Measurements from ENCODE around the gene GALNT1. TPM values are rescaled to one million over a fixed set of nuclear protein-coding genes. Genes with fewer than 3 reads are reported as not detected.
"Not testable (repeated sequence)": the region's sequence is repeated elsewhere in the genome, so short reads cannot be mapped to it uniquely, and the experiment has no call there.

Gene GALNT1
- 68.8 and 73.2 TPM in 2 replicates for total RNA-seq (2014; rRNA removed; shearing (Covaris generic))
- polyA plus RNA-seq (2015; cell fraction: cytosol; rRNA removed), result 32.5 and 47.4 TPM in 2 replicates
- polyA plus RNA-seq (2015; cell fraction: nucleus; rRNA removed), result 11.1 and 25.1 TPM in 2 replicates

GRCh38 chr18:35581546-35581897 lies at the start of gene GALNT1:
GALNT1 (plus strand) TSS chr18:35581740; CDS start chr18:35654663, 72,923 bp downstream.
- in situ Hi-C loops (cut with HindIII; ENCODE audit: low pct_unique_long_range_greater_than_20kb, low sequenced_read_pairs), result no loop called here
- no peak for DNase-seq (ENCODE audit: low read depth, low spot score)

- no peak for DNase-seq (ENCODE audit: low read depth, low spot score)
- in situ Hi-C loops (cut with HindIII; ENCODE audit: low pct_unique_long_range_greater_than_20kb, low sequenced_read_pairs), result no loop called here
Observed at GRCh38 chr18:35533916-35534405, 47.6 kb upstream of the GALNT1 start.

GRCh38 chr18:35535297-35535696 lies 46.2 kb upstream of the GALNT1 start:
- no peak for DNase-seq (ENCODE audit: low read depth, low spot score)
- in situ Hi-C loops (cut with HindIII; ENCODE audit: low pct_unique_long_range_greater_than_20kb, low sequenced_read_pairs), result no loop called here

- in situ Hi-C loops (cut with HindIII; ENCODE audit: low pct_unique_long_range_greater_than_20kb, low sequenced_read_pairs), result no loop called here
- DNase-seq (ENCODE audit: low read depth, low spot score), result no peak
Observed at GRCh38 chr18:35542356-35542755, 39.2 kb upstream of the GALNT1 start.

- in situ Hi-C loops (cut with HindIII; ENCODE audit: low pct_unique_long_range_greater_than_20kb, low sequenced_read_pairs), result no loop called here
- DNase-seq (ENCODE audit: low read depth, low spot score), result no peak
Observed at GRCh38 chr18:35547008-35547605, 34.4 kb upstream of the GALNT1 start.

GRCh38 chr18:35549564-35549963 lies 32.0 kb upstream of the GALNT1 start:
- in situ Hi-C loops (cut with HindIII; ENCODE audit: low pct_unique_long_range_greater_than_20kb, low sequenced_read_pairs), result no loop called here
- no peak for DNase-seq (ENCODE audit: low read depth, low spot score)

- in situ Hi-C loops (cut with HindIII; ENCODE audit: low pct_unique_long_range_greater_than_20kb, low sequenced_read_pairs), result no loop called here
- no peak for DNase-seq (ENCODE audit: low read depth, low spot score)
Observed at GRCh38 chr18:35553300-35553699, 28.2 kb upstream of the GALNT1 start.

- DNase-seq (ENCODE audit: low read depth, low spot score); in situ Hi-C loops (cut with HindIII; ENCODE audit: low pct_unique_long_range_greater_than_20kb, low sequenced_read_pairs): not testable (repeated sequence)
Observed at GRCh38 chr18:35555538-35555937, 26.0 kb upstream of the GALNT1 start.

GRCh38 chr18:35559867-35560266 lies 21.7 kb upstream of the GALNT1 start:
- in situ Hi-C loops (cut with HindIII; ENCODE audit: low pct_unique_long_range_greater_than_20kb, low sequenced_read_pairs), result no loop called here
- no peak for DNase-seq (ENCODE audit: low read depth, low spot score)

- DNase-seq (ENCODE audit: low read depth, low spot score), result no peak
- in situ Hi-C loops (cut with HindIII; ENCODE audit: low pct_unique_long_range_greater_than_20kb, low sequenced_read_pairs), result no loop called here
Observed at GRCh38 chr18:35564795-35565453, 16.6 kb upstream of the GALNT1 start.

- in situ Hi-C loops (cut with HindIII; ENCODE audit: low pct_unique_long_range_greater_than_20kb, low sequenced_read_pairs), result no loop called here
- DNase-seq (ENCODE audit: low read depth, low spot score), result no peak
Observed at GRCh38 chr18:35566019-35566418, 15.5 kb upstream of the GALNT1 start.

GRCh38 chr18:35570182-35570581 lies 11.4 kb upstream of the GALNT1 start:
- in situ Hi-C loops (cut with HindIII; ENCODE audit: low pct_unique_long_range_greater_than_20kb, low sequenced_read_pairs), result no loop called here
- DNase-seq (ENCODE audit: low read depth, low spot score), result no peak

- in situ Hi-C loops (cut with HindIII; ENCODE audit: low pct_unique_long_range_greater_than_20kb, low sequenced_read_pairs), result no loop called here
Observed at GRCh38 chr18:35571138-35571537, 10.4 kb upstream of the GALNT1 start.

GRCh38 chr18:35572644-35573043 lies 8.9 kb upstream of the GALNT1 start:
- in situ Hi-C loops (cut with HindIII; ENCODE audit: low pct_unique_long_range_greater_than_20kb, low sequenced_read_pairs), result no loop called here
- DNase-seq (ENCODE audit: low read depth, low spot score), result peak; percentile 31

More at GRCh38 chr18:35571138-35571537, 10.4 kb upstream of the GALNT1 start:
- DNase-seq (ENCODE audit: low read depth, low spot score), result peak; percentile 64

- DNase-seq (ENCODE audit: low read depth, low spot score), result no peak
- in situ Hi-C loops (cut with HindIII; ENCODE audit: low pct_unique_long_range_greater_than_20kb, low sequenced_read_pairs), result no loop called here
Observed at GRCh38 chr18:35573531-35573930, 8.0 kb upstream of the GALNT1 start.

- in situ Hi-C loops (cut with HindIII; ENCODE audit: low pct_unique_long_range_greater_than_20kb, low sequenced_read_pairs); DNase-seq (ENCODE audit: low read depth, low spot score): not testable (repeated sequence)
Observed at GRCh38 chr18:35576240-35576845, 5.2 kb upstream of the GALNT1 start.

GRCh38 chr18:35577045-35577848 lies 4.3 kb upstream of the GALNT1 start:
- in situ Hi-C loops (cut with HindIII; ENCODE audit: low pct_unique_long_range_greater_than_20kb, low sequenced_read_pairs), result no loop called here
- no peak for DNase-seq (ENCODE audit: low read depth, low spot score)

GRCh38 chr18:35578481-35578880 lies 3.1 kb upstream of the GALNT1 start:
- DNase-seq (ENCODE audit: low read depth, low spot score), result no peak
- in situ Hi-C loops (cut with HindIII; ENCODE audit: low pct_unique_long_range_greater_than_20kb, low sequenced_read_pairs), result no loop called here
